Sigmoid colon (tissue), 7 donors: Measurements from ENCODE around the gene FJX1. TPM values are rescaled to one million over a fixed set of nuclear protein-coding genes. Genes with fewer than 3 reads are reported as not detected.

Experiments
- DNase-seq: peaks from one replicate; pipeline ENCODE4 v3.0.0-alpha.2; 2019
- H3K27ac ChIP-seq, 4 donors: fragments of 200-600 bp; sonication (generic); one replicate each; pipeline ENCODE4 v1.5.1; 2016 to 2019; ENCODE audit warnings: mild to moderate bottlenecking in 1 of 4
- H3K27me3 ChIP-seq, 3 donors: fragments of 200-600 bp; sonication (generic); one replicate each; pipeline ENCODE4 v1.5.1; 2019; ENCODE audit warnings: mild to moderate bottlenecking in 1 of 3
- H3K36me3 ChIP-seq, 4 donors: fragments of 200-600 bp; sonication (generic); one replicate each; pipeline ENCODE4 v1.5.1; 2016 to 2019
- H3K4me1 ChIP-seq, 4 donors: fragments of 200-600 bp; sonication (generic); one replicate each; pipeline ENCODE4 v1.5.1; 2017 to 2019
- H3K4me3 ChIP-seq, 4 donors: fragments of 200-600 bp; sonication (generic); one replicate each; pipeline ENCODE4 v1.5.1; 2017 to 2019; ENCODE audit warnings: mild to moderate bottlenecking in 2 of 4, moderate library complexity in 1 of 4
- H3K9me3 ChIP-seq, 4 donors: fragments of 200-600 bp in 3 of 4; sonication (generic) in 3 of 4; one replicate each; pipeline versions ENCODE4 v1.5.1 to v1.6.1; 2013 to 2019
- EP300 ChIP-seq, 4 donors: sonication (generic); formaldehyde crosslinking; IDR thresholded peaks; one replicate each; pipeline ENCODE4 v1.6.1; 2017; ENCODE audit warnings: antibody characterized with exemption in 4 of 4
- POLR2A ChIP-seq, 2 donors: fragments of 450-650 bp; IDR thresholded peaks; one replicate each; pipeline ENCODE4 v1.6.1; 2016; ENCODE audit warnings: antibody characterized with exemption in 2 of 2, mild to moderate bottlenecking in 2 of 2, moderate library complexity in 2 of 2
- POLR2AphosphoS5 ChIP-seq, 4 donors: sonication (generic); formaldehyde crosslinking; IDR thresholded peaks; one replicate each; pipeline ENCODE4 v1.6.1; 2017; ENCODE audit warnings: antibody characterized with exemption in 4 of 4
- WGBS, 2 donors: extraction: QIAGEN DNeasy Blood & Tissue Kit; methylation state at CpG; one replicate each; pipeline ENCODE4 v1.1.7; 2013; 5-methylcytosine and 5-hydroxymethylcytosine counted together
- intact Hi-C: fragments of 100-400 bp; cut with DNase I; formaldehyde crosslinking; loops from one replicate; pipeline ENCODE4 v1.15.1; 2023
- polyA plus RNA-seq, 3 donors: library from polyadenylated mRNA; stranded (reverse); fragments of 200-250 nt; gene quantifications; one replicate each; pipeline ENCODE4 v1.2.3, GENCODE V29; 2013
- total RNA-seq, 4 donors: library from RNA; depleted of rRNA; stranded (reverse); fragments of >200 nt; gene quantifications; one replicate each; pipeline ENCODE4 v1.1.0, GENCODE V29; 2016
- TF ChIP-seq, protein P1 (sequence below), 4 experiments: fragments of 450-650 bp in 3 of 4; fragments of 200-600 bp in 1 of 4; IDR thresholded peaks; one replicate each; pipeline ENCODE4 v1.5.1; 2016 to 2019; ENCODE audit warnings: antibody characterized with exemption in 4 of 4, mild to moderate bottlenecking in 3 of 4, moderate library complexity in 2 of 4
- donor health status: healthy with polysubstance abuse.
- donor health status: Bipolar disorder and iron deficiency.
- donor health status: healthy.

FJX1 gene
- total and polyA plus RNA-seq, 7 donors, result 0.46 to 9.4 (median 2.3) TPM; not detected in 1

GRCh38 chr11:35619855-35620640, 1.8 kb downstream of the FJX1 start:
- intact Hi-C loops, result loop anchor here (1.0 to 5.0 kb wide), 3 partner anchors 42 to 872 kb away; partner anchors contain the start of gene TRIM44
- Histone ChIP-seq H3K36me3 (no peaks in the 10 kb centered on the region), H3K4me1 (peaks cover 0 to 37% (median 22%) of the 10 kb centered on the region in 4 donors), H3K27ac (peak overlapping the region in 2 of 4 donors; percentile 78 to 85), H3K9me3 (no peaks in the 10 kb centered on the region), H3K27me3 (peaks cover 8 to 50% (median 26%) of the 10 kb centered on the region in 3 donors), H3K4me3 (peak overlapping the region; percentile 20 to 68 (median 64))
- peak; percentile 63 for DNase-seq
- 4 to 5% methylated on average over 33 of the region's 33 CpGs for WGBS, 2 donors
- TF ChIP-seq, protein P1, sequence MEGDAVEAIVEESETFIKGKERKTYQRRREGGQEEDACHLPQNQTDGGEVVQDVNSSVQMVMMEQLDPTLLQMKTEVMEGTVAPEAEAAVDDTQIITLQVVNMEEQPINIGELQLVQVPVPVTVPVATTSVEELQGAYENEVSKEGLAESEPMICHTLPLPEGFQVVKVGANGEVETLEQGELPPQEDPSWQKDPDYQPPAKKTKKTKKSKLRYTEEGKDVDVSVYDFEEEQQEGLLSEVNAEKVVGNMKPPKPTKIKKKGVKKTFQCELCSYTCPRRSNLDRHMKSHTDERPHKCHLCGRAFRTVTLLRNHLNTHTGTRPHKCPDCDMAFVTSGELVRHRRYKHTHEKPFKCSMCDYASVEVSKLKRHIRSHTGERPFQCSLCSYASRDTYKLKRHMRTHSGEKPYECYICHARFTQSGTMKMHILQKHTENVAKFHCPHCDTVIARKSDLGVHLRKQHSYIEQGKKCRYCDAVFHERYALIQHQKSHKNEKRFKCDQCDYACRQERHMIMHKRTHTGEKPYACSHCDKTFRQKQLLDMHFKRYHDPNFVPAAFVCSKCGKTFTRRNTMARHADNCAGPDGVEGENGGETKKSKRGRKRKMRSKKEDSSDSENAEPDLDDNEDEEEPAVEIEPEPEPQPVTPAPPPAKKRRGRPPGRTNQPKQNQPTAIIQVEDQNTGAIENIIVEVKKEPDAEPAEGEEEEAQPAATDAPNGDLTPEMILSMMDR (IDR thresholded peaks at IDR 0.05), result peak in 1 of 4 experiments; percentile 12
- no peak for TF ChIP-seq POLR2AphosphoS5 (IDR thresholded peaks at IDR 0.05)

DNA sequence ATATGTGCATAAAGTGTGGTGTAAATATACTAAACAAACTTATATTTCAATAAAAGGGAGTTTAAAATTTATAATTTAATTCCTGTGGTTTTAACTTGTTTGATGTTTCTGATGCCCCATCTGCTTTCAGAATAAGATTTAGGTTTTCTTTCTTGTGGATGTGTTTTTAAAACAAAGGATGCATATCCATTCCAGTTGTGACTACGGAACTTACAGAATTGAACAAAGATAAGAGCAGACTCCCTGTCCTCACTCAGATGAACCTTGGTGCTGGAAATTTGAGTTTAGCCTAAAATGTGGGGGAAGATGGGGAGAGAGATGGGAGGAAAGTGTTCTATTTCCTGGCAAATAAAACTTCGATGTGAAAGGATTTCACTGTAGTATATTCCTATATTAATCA, 2.5 kb downstream of the FJX1 start:
- no peak overlapping the region for H3K4me3 ChIP-seq
- no peak overlapping the region for H3K27ac ChIP-seq
- no peak for DNase-seq
- no peaks in the 10 kb centered on the region for H3K36me3 ChIP-seq
- TF ChIP-seq POLR2AphosphoS5 (IDR thresholded peaks at IDR 0.05) (no peak), POLR2A (IDR thresholded peaks at IDR 0.05) (no peak)
- TF ChIP-seq, protein P1 (IDR thresholded peaks at IDR 0.05), result no peak
- intact Hi-C loops, result no loop called here
- peaks cover 8 to 54% (median 26%) of the 10 kb centered on the region in 3 donors for H3K27me3 ChIP-seq
- H3K9me3 ChIP-seq, result no peaks in the 10 kb centered on the region
- WGBS, 2 donors, result 21 to 68% methylated on average over 2 of the region's 2 CpGs
- H3K4me1 ChIP-seq, result peaks cover 0 to 37% (median 22%) of the 10 kb centered on the region in 4 donors

GRCh38 chr11:35621620-35622019, 3.4 kb downstream of the FJX1 start:
- TF ChIP-seq EP300 (IDR thresholded peaks at IDR 0.05) (no peak), POLR2AphosphoS5 (IDR thresholded peaks at IDR 0.05) (no peak), POLR2A (IDR thresholded peaks at IDR 0.05) (no peak)
- TF ChIP-seq, protein P1 (IDR thresholded peaks at IDR 0.05), result no peak
- peaks cover 8 to 54% (median 26%) of the 10 kb centered on the region in 3 donors for H3K27me3 ChIP-seq
- no peak overlapping the region for H3K4me3 ChIP-seq
- peaks cover 0 to 37% (median 22%) of the 10 kb centered on the region in 4 donors for H3K4me1 ChIP-seq
- 18 to 63% methylated on average over 2 of the region's 2 CpGs for WGBS, 2 donors
- H3K36me3 ChIP-seq, result no peaks in the 10 kb centered on the region
- no peak for DNase-seq
- intact Hi-C loops, result no loop called here
- no peaks in the 10 kb centered on the region for H3K9me3 ChIP-seq
- H3K27ac ChIP-seq, result peak overlapping the region in 1 of 4 donors; percentile 15

DNA sequence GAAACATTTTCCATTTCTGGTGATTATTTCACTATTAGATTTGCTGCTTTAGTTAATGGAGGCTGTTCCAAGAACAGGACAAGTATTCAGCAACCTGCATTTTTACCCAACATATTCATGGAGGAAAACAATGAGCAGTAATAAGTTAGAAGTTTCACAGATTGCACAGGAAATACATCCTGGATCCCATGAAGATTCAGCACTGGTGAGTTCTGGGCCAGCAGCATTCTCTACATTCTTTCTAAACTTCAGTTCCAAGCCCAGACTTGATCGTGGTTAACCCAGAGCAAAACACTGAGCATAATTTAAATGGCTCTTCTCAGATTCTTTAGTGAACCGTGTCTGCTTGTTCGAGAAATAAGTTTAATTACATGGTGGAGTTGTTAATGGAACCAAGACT, 3.8 kb downstream of the FJX1 start:
- H3K36me3 ChIP-seq, result no peaks in the 10 kb centered on the region
- H3K9me3 ChIP-seq, result no peaks in the 10 kb centered on the region
- H3K4me3 ChIP-seq, result no peak overlapping the region
- DNase-seq, result no peak
- peaks cover 0 to 37% (median 22%) of the 10 kb centered on the region in 4 donors for H3K4me1 ChIP-seq
- H3K27ac ChIP-seq, result no peak overlapping the region
- intact Hi-C loops, result no loop called here
- WGBS, 2 donors, result 15 to 53% methylated on average over 3 of the region's 3 CpGs
- TF ChIP-seq EP300 (IDR thresholded peaks at IDR 0.05) (no peak), POLR2AphosphoS5 (IDR thresholded peaks at IDR 0.05) (no peak), POLR2A (IDR thresholded peaks at IDR 0.05) (no peak)
- TF ChIP-seq, protein P1 (IDR thresholded peaks at IDR 0.05), result no peak
- H3K27me3 ChIP-seq, result peaks cover 8 to 54% (median 26%) of the 10 kb centered on the region in 3 donors
